HEK293 (cell line): ENCODE results near the gene HOXC11.
A peak's percentile ranks its signal among the peaks of the same experiment; 100 is the strongest.

Experiments used
- EGR2 ChIP-seq: fragments of 450-650 bp; formaldehyde crosslinking; IDR thresholded peaks from 2 replicates; pipeline ENCODE4 v1.5.1; 2016; ENCODE audit warnings: low read depth, missing biosample characterization, missing genetic modification characterization
- HOXC10 ChIP-seq: sonication (generic); formaldehyde crosslinking; IDR thresholded peaks from 2 replicates; pipeline ENCODE4 v1.8.1; 2023; ENCODE audit warnings: mild to moderate bottlenecking, missing genetic modification reagents
- KLF9 ChIP-seq: fragments of 450-650 bp; formaldehyde crosslinking; IDR thresholded peaks from 2 replicates; pipeline ENCODE4 v1.5.1; 2016; ENCODE audit warnings: missing biosample characterization, missing genetic modification characterization, low read depth
- MEIS1 ChIP-seq: sonication (generic); formaldehyde crosslinking; IDR thresholded peaks from 2 replicates; pipeline ENCODE4 v1.8.1; 2022; ENCODE audit warnings: missing genetic modification reagents, mild to moderate bottlenecking, borderline replicate concordance
- MZF1 ChIP-seq: fragments of 450-650 bp; formaldehyde crosslinking; IDR thresholded peaks from 2 replicates; pipeline ENCODE4 v1.5.1; 2017; ENCODE audit warnings: missing biosample characterization, missing genetic modification characterization, borderline replicate concordance
- SP3 ChIP-seq: fragments of 450-650 bp; formaldehyde crosslinking; IDR thresholded peaks from 2 replicates; pipeline ENCODE4 v1.5.1; 2016; ENCODE audit warnings: missing biosample characterization, missing genetic modification characterization
- SP7 ChIP-seq: fragments of 450-650 bp; formaldehyde crosslinking; IDR thresholded peaks from 2 replicates; pipeline ENCODE4 v1.5.1; 2016; ENCODE audit warnings: missing biosample characterization, missing genetic modification characterization
- TRIM28 ChIP-seq: IDR thresholded peaks from 2 replicates; pipeline ENCODE4 v1.6.1; 2011; ENCODE audit warnings: low read length, control low read depth, borderline replicate concordance
- WT1 ChIP-seq: fragments of 450-650 bp; formaldehyde crosslinking; IDR thresholded peaks from 2 replicates; pipeline ENCODE4 v1.5.1; 2016; ENCODE audit warnings: missing biosample characterization, missing genetic modification characterization
- ZBTB17 ChIP-seq: fragments of 450-650 bp; formaldehyde crosslinking; IDR thresholded peaks from 2 replicates; pipeline ENCODE4 v1.5.1; 2016; ENCODE audit warnings: missing biosample characterization, missing genetic modification characterization
- ZNF174 ChIP-seq: fragments of 450-650 bp; formaldehyde crosslinking; IDR thresholded peaks from 2 replicates; pipeline ENCODE4 v1.5.0; 2017; ENCODE audit warnings: missing biosample characterization, mild to moderate bottlenecking, missing genetic modification characterization
- ZNF302 ChIP-seq: fragments of 450-650 bp; formaldehyde crosslinking; IDR thresholded peaks from 2 replicates; pipeline ENCODE4 v1.5.1; 2016; ENCODE audit warnings: missing biosample characterization, missing genetic modification characterization, low read depth
- ZNF391 ChIP-seq: fragments of 450-650 bp; formaldehyde crosslinking; IDR thresholded peaks from 2 replicates; pipeline ENCODE4 v1.5.1; 2016; ENCODE audit warnings: low read depth, missing biosample characterization, missing genetic modification characterization, borderline replicate concordance
- ZNF394 ChIP-seq: fragments of 450-650 bp; formaldehyde crosslinking; IDR thresholded peaks from 2 replicates; pipeline ENCODE4 v1.5.1; 2016; ENCODE audit warnings: missing biosample characterization, missing genetic modification characterization, mild to moderate bottlenecking, moderate library complexity, borderline replicate concordance
- ZNF416 ChIP-seq: fragments of 450-650 bp; formaldehyde crosslinking; IDR thresholded peaks from 2 replicates; pipeline ENCODE4 v1.5.1; 2016; ENCODE audit warnings: missing biosample characterization, missing genetic modification characterization
- ZNF423 ChIP-seq: fragments of 450-650 bp; formaldehyde crosslinking; IDR thresholded peaks from 2 replicates; pipeline ENCODE4 v1.5.1; 2016; ENCODE audit warnings: missing biosample characterization, missing genetic modification characterization
- ZNF514 ChIP-seq: fragments of 450-650 bp; formaldehyde crosslinking; IDR thresholded peaks from 2 replicates; pipeline ENCODE4 v1.5.1; 2016; ENCODE audit warnings: missing biosample characterization, missing genetic modification characterization
- ZNF521 ChIP-seq: fragments of 450-650 bp; formaldehyde crosslinking; IDR thresholded peaks from 2 replicates; pipeline ENCODE4 v1.5.1; 2017; ENCODE audit warnings: missing biosample characterization, mild to moderate bottlenecking, missing genetic modification characterization
- ZNF544 ChIP-seq: fragments of 450-650 bp; formaldehyde crosslinking; IDR thresholded peaks from 2 replicates; pipeline ENCODE4 v1.5.0; 2017; ENCODE audit warnings: missing biosample characterization, missing genetic modification characterization
- ZNF555 ChIP-seq: fragments of 450-650 bp; formaldehyde crosslinking; conservative IDR thresholded peaks from 2 replicates; pipeline ENCODE4 v1.5.1; 2017; ENCODE audit warnings: missing biosample characterization, mild to moderate bottlenecking, missing genetic modification characterization, inconsistent platforms
- ZNF558 ChIP-seq: fragments of 450-650 bp; formaldehyde crosslinking; IDR thresholded peaks from 2 replicates; pipeline ENCODE4 v1.5.1; 2016; ENCODE audit warnings: missing biosample characterization, missing genetic modification characterization
- ZNF585B ChIP-seq: fragments of 450-650 bp; formaldehyde crosslinking; IDR thresholded peaks from 2 replicates; pipeline ENCODE4 v1.5.1; 2016; ENCODE audit warnings: missing biosample characterization, missing genetic modification characterization
- ZNF600 ChIP-seq: fragments of 450-650 bp; formaldehyde crosslinking; IDR thresholded peaks from 2 replicates; pipeline ENCODE4 v1.5.1; 2016; ENCODE audit warnings: missing biosample characterization, missing genetic modification characterization
- ZNF654 ChIP-seq: fragments of 450-650 bp; formaldehyde crosslinking; IDR thresholded peaks from 2 replicates; pipeline ENCODE4 v1.5.1; 2016; ENCODE audit warnings: low read depth, missing biosample characterization, missing genetic modification characterization
- TF ChIP-seq, protein P1 (sequence below): fragments of 450-650 bp; formaldehyde crosslinking; IDR thresholded peaks from 2 replicates; pipeline ENCODE4 v1.5.1; 2017; ENCODE audit warnings: missing biosample characterization, mild to moderate bottlenecking, missing genetic modification characterization, moderate library complexity
- TF ChIP-seq, protein P2 (sequence below): fragments of 450-650 bp; formaldehyde crosslinking; conservative IDR thresholded peaks from 2 replicates; pipeline ENCODE4 v1.5.1; 2016; ENCODE audit warnings: low read depth, missing biosample characterization, missing genetic modification characterization
- TF ChIP-seq, protein P3 (sequence below): sonication (generic); formaldehyde crosslinking; IDR thresholded peaks from 2 replicates; pipeline ENCODE4 v1.8.1; 2022; ENCODE audit warnings: mild to moderate bottlenecking, moderate library complexity, missing genetic modification reagents
- TF ChIP-seq, protein P4 (sequence below): fragments of 450-650 bp; formaldehyde crosslinking; IDR thresholded peaks from 2 replicates; pipeline ENCODE4 v1.5.1; 2016; ENCODE audit warnings: missing biosample characterization, missing genetic modification characterization

HOXC11 gene

DNA sequence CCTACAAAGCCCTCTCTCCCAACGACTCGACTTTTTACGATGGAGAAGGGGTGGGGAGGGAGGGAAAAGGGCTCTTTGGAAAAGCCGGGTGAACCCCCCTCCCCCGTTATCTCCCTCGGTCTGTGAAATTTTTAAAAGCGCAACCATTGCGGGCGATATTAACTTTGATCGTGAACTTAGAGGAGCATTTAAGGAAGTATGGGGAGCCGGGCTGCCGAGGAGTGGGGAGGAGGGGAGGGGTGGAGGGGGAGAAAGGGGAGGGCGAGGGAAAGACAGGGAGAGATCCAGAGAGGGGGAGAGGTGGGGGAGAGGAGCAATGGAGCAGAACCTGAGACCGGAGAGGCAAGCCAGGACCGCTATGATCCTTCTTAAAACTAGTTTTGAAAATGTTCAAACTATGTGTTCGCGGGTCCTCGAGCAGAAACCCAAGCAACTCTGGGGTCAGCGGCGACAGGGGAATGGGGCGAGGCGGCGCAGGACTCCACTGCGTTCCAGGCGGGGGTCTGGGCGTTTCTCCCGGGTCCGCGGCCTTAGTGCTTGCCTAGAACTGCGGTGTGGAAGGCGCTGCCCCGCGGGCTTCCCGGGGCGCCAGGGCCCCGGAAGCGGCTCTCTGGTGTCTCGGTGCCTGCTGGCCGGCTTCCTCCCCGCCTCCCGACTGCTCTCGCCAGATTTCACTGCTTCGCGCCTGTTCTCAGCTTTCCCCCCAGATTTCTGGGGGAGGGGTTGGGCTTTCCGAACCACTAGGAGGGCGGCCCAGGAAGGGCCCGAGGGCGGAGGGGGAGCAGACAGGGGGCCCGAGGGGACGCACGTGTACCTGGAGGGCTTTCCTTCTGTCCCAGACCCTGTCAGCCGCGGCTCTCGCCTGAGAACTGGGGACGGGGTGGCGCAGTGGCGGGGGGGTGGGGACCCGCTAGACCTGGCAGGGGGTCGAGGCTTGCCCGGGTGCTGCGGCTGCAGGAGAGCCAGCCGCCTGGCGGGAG is 1.4 kb downstream of the HOXC11 start, which contains the start of gene HOTAIR (continued):
- TF ChIP-seq ZNF600 (tag by site-specific recombination) (peak; percentile 63; the same call in 1 of the 2 replicates), ZNF514 (tag by site-specific recombination) (no peak), MEIS1 (no peak), ZNF423 (tag by site-specific recombination) (peak; percentile 94), ZNF174 (tag by site-specific recombination) (no peak), ZNF391 (tag by site-specific recombination) (no peak), ZNF416 (tag by site-specific recombination) (no peak), ZBTB17 (0 out of 2 replicates have a peak, but pooled peaks have one; percentile 51), ZNF585B (no peak), TRIM28 (no peak), ZNF654 (no peak), ZNF558 (tag by site-specific recombination) (no peak), ZNF544 (tag by site-specific recombination) (no peak), HOXC10 (no peak), ZNF394 (tag by site-specific recombination) (no peak; the same call in 1 of the 2 replicates), ZNF521 (tag by site-specific recombination) (no peak), EGR2 (tag by site-specific recombination) (no peak), ZNF302 (tag by site-specific recombination) (no peak), SP7 (peak; percentile 55; the same call in 1 of the 2 replicates), SP3 (peak; percentile 25; the same call in 1 of the 2 replicates), ZNF555 (tag by site-specific recombination) (no peak), KLF9 (tag by site-specific recombination) (no peak), WT1 (no peak; the same call in 1 of the 2 replicates), MZF1 (0 out of 2 replicates have a peak, but pooled peaks have one; percentile 22)
- TF ChIP-seq, protein P1, sequence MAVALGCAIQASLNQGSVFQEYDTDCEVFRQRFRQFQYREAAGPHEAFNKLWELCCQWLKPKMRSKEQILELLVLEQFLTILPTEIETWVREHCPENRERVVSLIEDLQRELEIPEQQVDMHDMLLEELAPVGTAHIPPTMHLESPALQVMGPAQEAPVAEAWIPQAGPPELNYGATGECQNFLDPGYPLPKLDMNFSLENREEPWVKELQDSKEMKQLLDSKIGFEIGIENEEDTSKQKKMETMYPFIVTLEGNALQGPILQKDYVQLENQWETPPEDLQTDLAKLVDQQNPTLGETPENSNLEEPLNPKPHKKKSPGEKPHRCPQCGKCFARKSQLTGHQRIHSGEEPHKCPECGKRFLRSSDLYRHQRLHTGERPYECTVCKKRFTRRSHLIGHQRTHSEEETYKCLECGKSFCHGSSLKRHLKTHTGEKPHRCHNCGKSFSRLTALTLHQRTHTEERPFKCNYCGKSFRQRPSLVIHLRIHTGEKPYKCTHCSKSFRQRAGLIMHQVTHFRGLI = peak; percentile 77
- TF ChIP-seq, protein P2, sequence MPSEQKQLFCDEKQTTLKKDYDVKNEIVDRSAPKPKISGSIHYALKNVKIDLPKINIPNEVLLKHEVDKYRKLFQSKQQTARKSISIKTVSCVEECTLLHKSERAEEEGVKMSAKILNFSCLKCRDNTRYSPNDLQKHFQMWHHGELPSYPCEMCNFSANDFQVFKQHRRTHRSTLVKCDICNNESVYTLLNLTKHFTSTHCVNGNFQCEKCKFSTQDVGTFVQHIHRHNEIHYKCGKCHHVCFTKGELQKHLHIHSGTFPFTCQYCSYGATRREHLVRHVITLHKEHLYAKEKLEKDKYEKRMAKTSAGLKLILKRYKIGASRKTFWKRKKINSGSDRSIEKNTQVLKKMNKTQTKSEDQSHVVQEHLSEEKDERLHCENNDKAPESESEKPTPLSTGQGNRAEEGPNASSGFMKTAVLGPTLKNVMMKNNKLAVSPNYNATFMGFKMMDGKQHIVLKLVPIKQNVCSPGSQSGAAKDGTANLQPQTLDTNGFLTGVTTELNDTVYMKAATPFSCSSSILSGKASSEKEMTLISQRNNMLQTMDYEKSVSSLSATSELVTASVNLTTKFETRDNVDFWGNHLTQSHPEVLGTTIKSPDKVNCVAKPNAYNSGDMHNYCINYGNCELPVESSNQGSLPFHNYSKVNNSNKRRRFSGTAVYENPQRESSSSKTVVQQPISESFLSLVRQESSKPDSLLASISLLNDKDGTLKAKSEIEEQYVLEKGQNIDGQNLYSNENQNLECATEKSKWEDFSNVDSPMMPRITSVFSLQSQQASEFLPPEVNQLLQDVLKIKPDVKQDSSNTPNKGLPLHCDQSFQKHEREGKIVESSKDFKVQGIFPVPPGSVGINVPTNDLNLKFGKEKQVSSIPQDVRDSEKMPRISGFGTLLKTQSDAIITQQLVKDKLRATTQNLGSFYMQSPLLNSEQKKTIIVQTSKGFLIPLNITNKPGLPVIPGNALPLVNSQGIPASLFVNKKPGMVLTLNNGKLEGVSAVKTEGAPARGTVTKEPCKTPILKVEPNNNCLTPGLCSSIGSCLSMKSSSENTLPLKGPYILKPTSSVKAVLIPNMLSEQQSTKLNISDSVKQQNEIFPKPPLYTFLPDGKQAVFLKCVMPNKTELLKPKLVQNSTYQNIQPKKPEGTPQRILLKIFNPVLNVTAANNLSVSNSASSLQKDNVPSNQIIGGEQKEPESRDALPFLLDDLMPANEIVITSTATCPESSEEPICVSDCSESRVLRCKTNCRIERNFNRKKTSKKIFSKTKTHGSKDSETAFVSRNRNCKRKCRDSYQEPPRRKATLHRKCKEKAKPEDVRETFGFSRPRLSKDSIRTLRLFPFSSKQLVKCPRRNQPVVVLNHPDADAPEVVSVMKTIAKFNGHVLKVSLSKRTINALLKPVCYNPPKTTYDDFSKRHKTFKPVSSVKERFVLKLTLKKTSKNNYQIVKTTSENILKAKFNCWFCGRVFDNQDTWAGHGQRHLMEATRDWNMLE = no peak
- TF ChIP-seq, protein P3, sequence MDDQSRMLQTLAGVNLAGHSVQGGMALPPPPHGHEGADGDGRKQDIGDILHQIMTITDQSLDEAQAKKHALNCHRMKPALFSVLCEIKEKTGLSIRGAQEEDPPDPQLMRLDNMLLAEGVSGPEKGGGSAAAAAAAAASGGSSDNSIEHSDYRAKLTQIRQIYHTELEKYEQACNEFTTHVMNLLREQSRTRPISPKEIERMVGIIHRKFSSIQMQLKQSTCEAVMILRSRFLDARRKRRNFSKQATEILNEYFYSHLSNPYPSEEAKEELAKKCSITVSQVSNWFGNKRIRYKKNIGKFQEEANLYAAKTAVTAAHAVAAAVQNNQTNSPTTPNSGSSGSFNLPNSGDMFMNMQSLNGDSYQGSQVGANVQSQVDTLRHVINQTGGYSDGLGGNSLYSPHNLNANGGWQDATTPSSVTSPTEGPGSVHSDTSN = no peak
- TF ChIP-seq, protein P4, sequence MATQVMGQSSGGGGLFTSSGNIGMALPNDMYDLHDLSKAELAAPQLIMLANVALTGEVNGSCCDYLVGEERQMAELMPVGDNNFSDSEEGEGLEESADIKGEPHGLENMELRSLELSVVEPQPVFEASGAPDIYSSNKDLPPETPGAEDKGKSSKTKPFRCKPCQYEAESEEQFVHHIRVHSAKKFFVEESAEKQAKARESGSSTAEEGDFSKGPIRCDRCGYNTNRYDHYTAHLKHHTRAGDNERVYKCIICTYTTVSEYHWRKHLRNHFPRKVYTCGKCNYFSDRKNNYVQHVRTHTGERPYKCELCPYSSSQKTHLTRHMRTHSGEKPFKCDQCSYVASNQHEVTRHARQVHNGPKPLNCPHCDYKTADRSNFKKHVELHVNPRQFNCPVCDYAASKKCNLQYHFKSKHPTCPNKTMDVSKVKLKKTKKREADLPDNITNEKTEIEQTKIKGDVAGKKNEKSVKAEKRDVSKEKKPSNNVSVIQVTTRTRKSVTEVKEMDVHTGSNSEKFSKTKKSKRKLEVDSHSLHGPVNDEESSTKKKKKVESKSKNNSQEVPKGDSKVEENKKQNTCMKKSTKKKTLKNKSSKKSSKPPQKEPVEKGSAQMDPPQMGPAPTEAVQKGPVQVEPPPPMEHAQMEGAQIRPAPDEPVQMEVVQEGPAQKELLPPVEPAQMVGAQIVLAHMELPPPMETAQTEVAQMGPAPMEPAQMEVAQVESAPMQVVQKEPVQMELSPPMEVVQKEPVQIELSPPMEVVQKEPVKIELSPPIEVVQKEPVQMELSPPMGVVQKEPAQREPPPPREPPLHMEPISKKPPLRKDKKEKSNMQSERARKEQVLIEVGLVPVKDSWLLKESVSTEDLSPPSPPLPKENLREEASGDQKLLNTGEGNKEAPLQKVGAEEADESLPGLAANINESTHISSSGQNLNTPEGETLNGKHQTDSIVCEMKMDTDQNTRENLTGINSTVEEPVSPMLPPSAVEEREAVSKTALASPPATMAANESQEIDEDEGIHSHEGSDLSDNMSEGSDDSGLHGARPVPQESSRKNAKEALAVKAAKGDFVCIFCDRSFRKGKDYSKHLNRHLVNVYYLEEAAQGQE = 0 out of 2 replicates have a peak, but pooled peaks have one; percentile 11
